HepG2 (cell line): ENCODE measurements around the gene ZPR1. TPM values are rescaled to one million over a fixed set of nuclear protein-coding genes. Genes with fewer than 3 reads are reported as not detected.
A peak's percentile ranks its signal among the peaks of the same experiment; 100 is the strongest.

Source experiments
- AGO1 ChIP-seq: fragments of 200-400 bp; formaldehyde crosslinking; IDR thresholded peaks from 2 replicates; pipeline ENCODE4 v1.6.1; 2017; ENCODE audit warnings: mild to moderate bottlenecking, low read depth, low read length, moderate library complexity; ENCODE audit not compliant: poor library complexity, severe bottlenecking
- CBX1 ChIP-seq: IDR thresholded peaks from one replicate; pipeline ENCODE4 v1.6.1; 2016; ENCODE audit warnings: antibody characterized with exemption, low read depth
- FOXO4 ChIP-seq: sonication (generic); formaldehyde crosslinking; conservative IDR thresholded peaks from 2 replicates; pipeline ENCODE4 v1.8.1; 2023; ENCODE audit warnings: missing genetic modification reagents
- KLF6 ChIP-seq: IDR thresholded peaks from 2 replicates; pipeline ENCODE4 v1.8.0; 2016; ENCODE audit warnings: missing biosample characterization, missing genetic modification reagents
- KMT2A ChIP-seq: sonication (generic); formaldehyde crosslinking; IDR thresholded peaks from 2 replicates; pipeline ENCODE4 v1.4.0; 2020; ENCODE audit warnings: missing genetic modification reagents
- MTF2 ChIP-seq: sonication (generic); formaldehyde crosslinking; IDR thresholded peaks from 2 replicates; pipeline ENCODE4 v1.5.0; 2020; ENCODE audit warnings: missing genetic modification reagents, borderline replicate concordance
- POLR2A ChIP-seq, 2 experiments: IDR thresholded peaks; 2 replicates each; pipeline ENCODE4 v1.6.1; 2011; ENCODE audit warnings: low read depth in 2 of 2, low read length in 2 of 2, mild to moderate bottlenecking in 1 of 2, moderate library complexity in 1 of 2; ENCODE audit not compliant: insufficient read depth in 1 of 2
- PRDM15 ChIP-seq: sonication (generic); formaldehyde crosslinking; IDR thresholded peaks from 2 replicates; pipeline ENCODE4 v1.4.0; 2020; ENCODE audit warnings: missing genetic modification reagents
- PTBP1 ChIP-seq: fragments of 200-400 bp; formaldehyde crosslinking; IDR thresholded peaks from 2 replicates; pipeline ENCODE4 v1.6.1; 2018; ENCODE audit warnings: low read length, low read depth; ENCODE audit not compliant: poor library complexity, severe bottlenecking
- THAP8 ChIP-seq: sonication (generic); formaldehyde crosslinking; IDR thresholded peaks from 2 replicates; pipeline ENCODE4 v1.5.1; 2020; ENCODE audit warnings: missing genetic modification reagents, mild to moderate bottlenecking, borderline replicate concordance
- ZBTB33 ChIP-seq: sonication (generic); formaldehyde crosslinking; IDR thresholded peaks from 2 replicates; pipeline ENCODE4 v1.4.0; 2020; ENCODE audit warnings: missing genetic modification reagents
- ZNF34 ChIP-seq: sonication (generic); formaldehyde crosslinking; IDR thresholded peaks from 2 replicates; pipeline ENCODE4 v1.4.0; 2020; ENCODE audit warnings: mild to moderate bottlenecking, missing genetic modification reagents, borderline replicate concordance
- ZNF414 ChIP-seq: sonication (generic); formaldehyde crosslinking; IDR thresholded peaks from 2 replicates; pipeline ENCODE4 v1.5.0; 2020; ENCODE audit warnings: missing genetic modification reagents
- ZNF468 ChIP-seq: sonication (generic); formaldehyde crosslinking; IDR thresholded peaks from 2 replicates; pipeline ENCODE4 v1.8.0; 2022; ENCODE audit warnings: mild to moderate bottlenecking, moderate library complexity, missing genetic modification reagents
- ZNF510 ChIP-seq: sonication (generic); formaldehyde crosslinking; IDR thresholded peaks from 2 replicates; pipeline ENCODE4 v1.4.0; 2020; ENCODE audit warnings: low read depth, mild to moderate bottlenecking, missing genetic modification reagents
- ZNF678 ChIP-seq: sonication (generic); formaldehyde crosslinking; IDR thresholded peaks from 2 replicates; pipeline ENCODE4 v1.4.0; 2020; ENCODE audit warnings: mild to moderate bottlenecking, missing genetic modification reagents
- ZNF784 ChIP-seq: sonication (generic); formaldehyde crosslinking; IDR thresholded peaks from 2 replicates; pipeline ENCODE4 v1.5.1; 2020; ENCODE audit warnings: missing genetic modification reagents, mild to moderate bottlenecking, borderline replicate concordance
- ZNF839 ChIP-seq: sonication (generic); formaldehyde crosslinking; IDR thresholded peaks from 2 replicates; pipeline ENCODE4 v1.4.0; 2020; ENCODE audit warnings: missing genetic modification reagents, mild to moderate bottlenecking, borderline replicate concordance
- ZNF841 ChIP-seq: sonication (generic); formaldehyde crosslinking; IDR thresholded peaks from 2 replicates; pipeline ENCODE4 v1.8.1; 2023; ENCODE audit warnings: missing genetic modification reagents, borderline replicate concordance
- polyA plus RNA-seq, 8 experiments: library from polyadenylated mRNA; depleted of rRNA in 3 of 8; stranded (reverse) in 7 of 8; unstranded in 1 of 8; fragments of >200 nt; fragmentation: Illumina TruSeq in 4 of 8; extraction: Trizol in 4 of 8; gene quantifications; 2 replicates each; pipeline versions ENCODE4 v1.2.1 to v1.2.3, GENCODE V29; 2011 to 2016; ENCODE audit warnings: low read depth in 4 of 8, missing spikeins in 1 of 8, mixed read lengths in 1 of 8; ENCODE audit not compliant: insufficient read depth in 1 of 8
- total RNA-seq, 5 experiments: library from RNA; depleted of rRNA; stranded (reverse); fragments of >200 nt; fragmentation: Illumina TruSeq; extraction: Trizol; gene quantifications; 2 replicates each; pipeline ENCODE4 v1.2.3, GENCODE V29; 2016; ENCODE audit warnings: low read depth in 1 of 5

The ZPR1 gene
- total and polyA plus RNA-seq, 2 of the 13 experiments (the other 11 are each of a cell fraction or from before 2014, with no cell fraction given), result 40.0 to 79.3 TPM

- TF ChIP-seq FOXO4 (CRISPR knock-in tag) (no peak), CBX1 (peak; percentile 85), ZNF784 (peak; percentile 81; the same call in 1 of the 2 replicates), ZNF841 (no peak), ZNF510 (CRISPR knock-in tag) (peak; percentile 85; the same call in 1 of the 2 replicates), THAP8 (CRISPR knock-in tag) (0 out of 2 replicates have a peak, but pooled peaks have one; percentile 22), AGO1 (peak; percentile 69), ZNF414 (CRISPR knock-in tag) (peak; percentile 91; the same call in 1 of the 2 replicates), ZNF34 (CRISPR knock-in tag) (peak; percentile 92), ZNF468 (CRISPR knock-in tag) (no peak), ZBTB33 (CRISPR knock-in tag) (no peak; the same call in 1 of the 2 replicates), PTBP1 (no peak), PRDM15 (CRISPR knock-in tag) (peak; percentile 24; the same call in 1 of the 2 replicates), KLF6 (CRISPR knock-in tag) (peak; percentile 88), ZNF678 (CRISPR knock-in tag) (0 out of 2 replicates have a peak, but pooled peaks have one; percentile 92), POLR2A (IDR thresholded peaks at IDR 0.05; ENCODE audit: insufficient read depth in 1 of 2, low read depth in 2 of 2, low read length in 2 of 2) (peak; percentile 76 to 92), KMT2A (CRISPR knock-in tag) (peak; percentile 97), ZNF839 (no peak), MTF2 (CRISPR knock-in tag) (peak; percentile 80; the same call in 1 of the 2 replicates)
These were observed 15.2 kb downstream of the ZPR1 start, which contains the start of gene BUD13 (continued) for GRCh38 chr11:116772443-116773202.
